Prostate gland (tissue), 2 donors: Measurements from ENCODE around the gene RGS17. TPM values are rescaled to one million over a fixed set of nuclear protein-coding genes. Genes with fewer than 3 reads are reported as not detected.
"Not testable (repeated sequence)": the region's sequence is repeated elsewhere in the genome, so short reads cannot be mapped to it uniquely, and the experiment has no call there.

Experiments
- DNase-seq: peaks from one replicate; pipeline ENCODE4 v3.0.0-alpha.2; 2019; ENCODE audit warnings: low spot score
- H3K27ac ChIP-seq, 2 donors: fragments of 200-600 bp; sonication (generic); 2 replicates each; pipeline ENCODE4 v1.5.1; 2017 to 2019
- H3K27me3 ChIP-seq: fragments of 200-600 bp; sonication (generic); replicated peaks from 2 replicates; pipeline ENCODE4 v1.5.1; 2019; ENCODE audit not compliant: insufficient read depth
- H3K36me3 ChIP-seq, 2 donors: fragments of 200-600 bp; sonication (generic); 1 replicate in 1 of 2; 2 replicates in 1 of 2; pipeline versions ENCODE4 v1.5.1 to v1.8.1; 2017 to 2019
- H3K4me1 ChIP-seq: fragments of 200-600 bp; sonication (generic); replicated peaks from 2 replicates; pipeline ENCODE4 v1.5.1; 2019
- H3K4me3 ChIP-seq, 2 donors: fragments of 200-600 bp; sonication (generic); 2 replicates each; pipeline ENCODE4 v1.5.1; 2017 to 2019
- H3K9me3 ChIP-seq: fragments of 200-600 bp; sonication (generic); 2 replicates; pipeline ENCODE4 v1.5.1; 2017
- POLR2A ChIP-seq: fragments of 450-650 bp; IDR thresholded peaks from one replicate; pipeline ENCODE4 v1.6.1; 2016; ENCODE audit warnings: antibody characterized with exemption, mild to moderate bottlenecking
- POLR2AphosphoS5 ChIP-seq: sonication (generic); formaldehyde crosslinking; IDR thresholded peaks from one replicate; pipeline ENCODE4 v1.6.1; 2017; ENCODE audit warnings: antibody characterized with exemption
- WGBS: methylation state at CpG from one replicate; pipeline ENCODE4 v1.1.5; 2018; 5-methylcytosine and 5-hydroxymethylcytosine counted together
- intact Hi-C: fragments of 100-400 bp; cut with DNase I; formaldehyde crosslinking; loops from one replicate; pipeline ENCODE4 v1.14.2; 2022
- total RNA-seq, 2 donors: library from RNA; depleted of rRNA; stranded (reverse); fragments of >200 nt; gene quantifications; one replicate each; pipeline ENCODE4 v1.1.0, GENCODE V29; 2016
- TF ChIP-seq, protein P1 (sequence below), 4 experiments: fragments of 200-600 bp in 2 of 4; fragments of 450-650 bp in 2 of 4; sonication (generic) in 2 of 4; IDR thresholded peaks; 1 replicate in 3 of 4; 2 replicates in 1 of 4; pipeline ENCODE4 v1.5.1; 2016 to 2019; ENCODE audit warnings: antibody characterized with exemption in 4 of 4, mild to moderate bottlenecking in 2 of 4, moderate library complexity in 2 of 4

RGS17 gene
- total RNA-seq, 2 donors from 2014 or later, result 1.6 to 3.3 TPM

DNA sequence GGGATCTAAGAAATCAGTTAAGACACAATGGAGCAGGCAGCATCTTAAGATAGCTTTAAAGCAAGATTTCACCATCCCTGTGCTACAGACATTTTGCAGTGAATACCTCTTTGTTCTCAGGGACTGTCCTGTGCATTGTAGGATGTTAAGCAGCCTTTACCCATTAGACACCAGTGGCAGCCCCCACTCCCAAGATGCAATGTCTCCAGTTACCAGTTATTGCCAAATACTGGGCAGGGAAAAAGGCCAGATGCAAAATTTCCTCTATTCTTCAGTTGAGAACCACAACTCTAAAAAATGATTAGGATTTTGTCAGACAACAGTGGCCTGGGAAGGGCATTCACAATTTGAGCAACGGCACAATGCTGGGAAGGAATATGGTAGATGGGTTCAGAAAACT lies 154.3 kb downstream of the RGS17 start:
- TF ChIP-seq POLR2A (no peak), POLR2AphosphoS5 (no peak)
- TF ChIP-seq, protein P1, sequence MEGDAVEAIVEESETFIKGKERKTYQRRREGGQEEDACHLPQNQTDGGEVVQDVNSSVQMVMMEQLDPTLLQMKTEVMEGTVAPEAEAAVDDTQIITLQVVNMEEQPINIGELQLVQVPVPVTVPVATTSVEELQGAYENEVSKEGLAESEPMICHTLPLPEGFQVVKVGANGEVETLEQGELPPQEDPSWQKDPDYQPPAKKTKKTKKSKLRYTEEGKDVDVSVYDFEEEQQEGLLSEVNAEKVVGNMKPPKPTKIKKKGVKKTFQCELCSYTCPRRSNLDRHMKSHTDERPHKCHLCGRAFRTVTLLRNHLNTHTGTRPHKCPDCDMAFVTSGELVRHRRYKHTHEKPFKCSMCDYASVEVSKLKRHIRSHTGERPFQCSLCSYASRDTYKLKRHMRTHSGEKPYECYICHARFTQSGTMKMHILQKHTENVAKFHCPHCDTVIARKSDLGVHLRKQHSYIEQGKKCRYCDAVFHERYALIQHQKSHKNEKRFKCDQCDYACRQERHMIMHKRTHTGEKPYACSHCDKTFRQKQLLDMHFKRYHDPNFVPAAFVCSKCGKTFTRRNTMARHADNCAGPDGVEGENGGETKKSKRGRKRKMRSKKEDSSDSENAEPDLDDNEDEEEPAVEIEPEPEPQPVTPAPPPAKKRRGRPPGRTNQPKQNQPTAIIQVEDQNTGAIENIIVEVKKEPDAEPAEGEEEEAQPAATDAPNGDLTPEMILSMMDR (IDR thresholded peaks at IDR 0.05), result no peak
- 84% methylated on average over 1 of the region's 1 CpG for WGBS
- H3K4me3 ChIP-seq, result no peak overlapping the region
- no peaks in the 10 kb centered on the region for H3K36me3 ChIP-seq
- H3K4me1 ChIP-seq, result no peaks in the 10 kb centered on the region
- H3K27me3 ChIP-seq, result no peaks in the 10 kb centered on the region
- intact Hi-C loops, result no loop called here
- no peaks in the 10 kb centered on the region for H3K9me3 ChIP-seq
- H3K27ac ChIP-seq, result no peak overlapping the region
- no peak for DNase-seq

DNA sequence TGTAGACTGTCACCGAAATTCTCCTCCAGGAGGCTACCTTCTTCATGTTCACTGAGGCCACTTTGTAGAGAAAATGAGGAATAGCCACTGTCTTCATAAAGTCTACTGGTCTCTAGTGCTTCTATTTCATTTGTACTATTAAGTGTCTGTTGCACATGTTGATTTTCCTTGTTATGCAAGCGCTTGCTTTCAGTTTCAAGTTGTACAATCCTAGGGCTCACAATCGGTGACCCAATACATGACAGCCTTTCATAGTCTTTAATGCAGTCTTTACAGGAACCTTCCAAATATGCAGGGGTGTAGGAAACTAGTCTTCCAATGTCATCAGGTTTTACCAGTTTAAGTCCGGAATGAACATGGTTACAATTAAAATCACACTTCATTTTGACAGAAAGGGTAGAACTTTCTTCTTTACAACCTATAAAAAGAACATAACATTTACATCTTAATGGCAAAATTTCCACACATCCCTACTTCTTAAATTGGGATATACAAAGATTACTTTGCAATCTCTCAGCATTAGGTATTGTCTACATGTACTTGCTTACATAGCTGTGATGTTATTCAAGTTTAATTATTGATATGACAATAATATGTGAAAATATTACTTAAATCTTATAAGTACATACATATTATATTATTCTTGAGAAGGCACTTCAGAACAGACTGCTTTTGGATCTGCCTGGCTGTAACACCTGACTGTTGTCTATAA lies 155.7 kb downstream of the RGS17 start:
- H3K27me3 ChIP-seq, result no peaks in the 10 kb centered on the region
- WGBS, result 84% methylated on average over 4 of the region's 4 CpGs
- no peaks in the 10 kb centered on the region for H3K4me1 ChIP-seq
- H3K4me3 ChIP-seq, result no peak overlapping the region
- H3K36me3 ChIP-seq, result no peaks in the 10 kb centered on the region
- TF ChIP-seq, protein P1 (IDR thresholded peaks at IDR 0.05), result no peak
- TF ChIP-seq POLR2AphosphoS5 (no peak), POLR2A (no peak)
- DNase-seq, result no peak
- H3K9me3 ChIP-seq, result no peaks in the 10 kb centered on the region
- no peak overlapping the region for H3K27ac ChIP-seq
- intact Hi-C loops, result no loop called here

- TF ChIP-seq, protein P1 (IDR thresholded peaks at IDR 0.05), result no peak
- TF ChIP-seq POLR2A (no peak), POLR2AphosphoS5 (no peak)
- no peak for DNase-seq
- WGBS, result 100% methylated on average over 1 of the region's 1 CpG
- H3K4me3 ChIP-seq, result no peak overlapping the region
- no peaks in the 10 kb centered on the region for H3K4me1 ChIP-seq
- no peaks in the 10 kb centered on the region for H3K9me3 ChIP-seq
- intact Hi-C loops, result no loop called here
- H3K27me3 ChIP-seq, result no peaks in the 10 kb centered on the region
- no peaks in the 10 kb centered on the region for H3K36me3 ChIP-seq
- H3K27ac ChIP-seq, result no peak overlapping the region
Measured at GRCh38 chr6:152973916-152974315, 157.2 kb downstream of the RGS17 start.

DNA sequence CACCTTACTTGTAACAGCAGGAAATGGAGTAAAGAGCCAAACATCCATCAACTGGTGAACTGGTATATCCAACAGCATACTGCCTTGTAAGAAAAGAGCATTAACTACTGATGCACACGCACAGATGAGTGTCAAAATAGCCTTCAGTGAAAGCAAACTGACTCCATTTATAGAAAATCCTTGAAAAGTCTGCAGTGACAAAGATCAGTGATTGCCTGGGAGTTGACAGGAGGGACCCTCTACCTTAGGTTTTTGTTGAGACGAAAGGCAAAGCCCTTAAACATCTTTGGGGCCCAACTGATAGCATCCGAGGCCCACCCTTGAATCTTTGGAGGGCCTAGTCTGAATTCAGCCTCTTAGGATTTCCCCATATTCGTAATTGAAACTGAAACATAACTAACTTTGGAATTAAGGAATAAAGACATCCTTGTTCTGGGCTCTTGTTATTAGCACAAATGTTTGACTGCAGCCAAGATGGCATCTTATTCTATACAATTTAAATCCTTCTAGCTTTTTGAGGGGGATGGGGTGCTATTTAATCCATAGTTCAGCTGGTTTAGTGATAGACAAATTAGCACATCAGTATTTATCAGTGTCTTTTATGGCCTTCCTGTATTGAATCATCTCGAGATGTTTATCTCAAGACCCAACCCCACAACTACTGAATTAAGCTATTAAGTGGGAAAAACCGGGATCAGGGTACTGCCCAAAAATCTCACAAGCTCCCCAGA lies 161.2 kb downstream of the RGS17 start:
- no peaks in the 10 kb centered on the region for H3K36me3 ChIP-seq
- H3K4me1 ChIP-seq, result no peaks in the 10 kb centered on the region
- intact Hi-C loops, result no loop called here
- no peak for TF ChIP-seq POLR2A
- TF ChIP-seq, protein P1 (IDR thresholded peaks at IDR 0.05), result no peak
- TF ChIP-seq POLR2AphosphoS5, result no peak
- no peaks in the 10 kb centered on the region for H3K9me3 ChIP-seq
- no peak overlapping the region for H3K27ac ChIP-seq
- DNase-seq, result no peak
- WGBS, result 97% methylated on average over 6 of the region's 6 CpGs
- no peaks in the 10 kb centered on the region for H3K27me3 ChIP-seq
- no peak overlapping the region for H3K4me3 ChIP-seq

DNA sequence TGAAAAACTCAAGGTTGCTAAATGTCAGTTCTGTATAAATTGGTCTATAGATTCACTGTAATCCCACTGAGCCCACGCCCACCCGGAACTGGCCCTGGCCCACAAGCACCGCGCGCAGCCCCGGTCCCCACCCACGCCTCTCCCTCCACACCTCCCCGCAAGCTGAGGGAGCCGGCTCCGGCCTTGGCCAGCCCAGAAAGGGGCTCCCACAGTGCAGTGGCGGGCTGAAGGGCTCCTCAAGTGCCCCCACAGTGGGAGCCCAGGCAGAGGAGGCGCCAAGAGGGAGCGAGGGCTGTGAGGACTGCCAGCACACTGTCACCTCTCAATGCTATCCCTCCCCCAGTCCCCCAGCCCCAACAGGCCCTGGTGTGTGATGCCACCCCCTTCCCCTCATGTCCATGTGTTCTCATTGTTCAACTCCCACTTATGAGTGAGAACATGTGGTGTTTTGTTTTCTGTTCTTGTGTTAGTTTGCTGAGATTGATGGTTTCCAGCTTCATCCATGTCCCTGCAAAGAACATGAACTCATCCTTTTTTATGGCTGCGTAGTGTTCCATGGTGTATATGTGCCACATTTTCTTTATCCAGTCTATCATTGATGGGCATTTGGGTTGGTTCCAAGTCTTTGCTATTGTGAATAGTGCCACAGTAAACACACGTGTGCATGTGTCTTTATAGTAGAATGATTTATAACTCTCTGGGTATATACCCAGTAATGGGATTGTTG lies 164.8 kb downstream of the RGS17 start:
- H3K27ac ChIP-seq, H3K4me3 ChIP-seq, DNase-seq, H3K9me3 ChIP-seq, H3K4me1 ChIP-seq, H3K27me3 ChIP-seq, intact Hi-C loops, H3K36me3 ChIP-seq: not testable (repeated sequence)
- WGBS, result 94% methylated on average over 15 of the region's 15 CpGs
